Astrocyte of the cerebellum (primary cell): ENCODE measurements around the gene PIP4K2C.

Experiments
- DNase-seq: peaks from one replicate; pipeline ENCODE4 v3.0.0-alpha.2; 2011; ENCODE audit warnings: low read depth
- H3K4me3 ChIP-seq: 2 replicates; pipeline ENCODE4 v1.5.1; 2011; ENCODE audit warnings: mild to moderate bottlenecking, low read depth, low read length, moderate library complexity
- in situ Hi-C: cut with HindIII; loops from 2 replicates; pipeline ENCODE4 v1.10.0; 2017; ENCODE audit warnings: low sequenced_read_pairs
- TF ChIP-seq, protein P1 (sequence below): IDR thresholded peaks from 2 replicates; pipeline ENCODE4 v1.5.1; 2012; ENCODE audit warnings: low read length, low read depth, moderate library complexity, mild to moderate bottlenecking; ENCODE audit errors: missing control alignments

The PIP4K2C gene

DNA sequence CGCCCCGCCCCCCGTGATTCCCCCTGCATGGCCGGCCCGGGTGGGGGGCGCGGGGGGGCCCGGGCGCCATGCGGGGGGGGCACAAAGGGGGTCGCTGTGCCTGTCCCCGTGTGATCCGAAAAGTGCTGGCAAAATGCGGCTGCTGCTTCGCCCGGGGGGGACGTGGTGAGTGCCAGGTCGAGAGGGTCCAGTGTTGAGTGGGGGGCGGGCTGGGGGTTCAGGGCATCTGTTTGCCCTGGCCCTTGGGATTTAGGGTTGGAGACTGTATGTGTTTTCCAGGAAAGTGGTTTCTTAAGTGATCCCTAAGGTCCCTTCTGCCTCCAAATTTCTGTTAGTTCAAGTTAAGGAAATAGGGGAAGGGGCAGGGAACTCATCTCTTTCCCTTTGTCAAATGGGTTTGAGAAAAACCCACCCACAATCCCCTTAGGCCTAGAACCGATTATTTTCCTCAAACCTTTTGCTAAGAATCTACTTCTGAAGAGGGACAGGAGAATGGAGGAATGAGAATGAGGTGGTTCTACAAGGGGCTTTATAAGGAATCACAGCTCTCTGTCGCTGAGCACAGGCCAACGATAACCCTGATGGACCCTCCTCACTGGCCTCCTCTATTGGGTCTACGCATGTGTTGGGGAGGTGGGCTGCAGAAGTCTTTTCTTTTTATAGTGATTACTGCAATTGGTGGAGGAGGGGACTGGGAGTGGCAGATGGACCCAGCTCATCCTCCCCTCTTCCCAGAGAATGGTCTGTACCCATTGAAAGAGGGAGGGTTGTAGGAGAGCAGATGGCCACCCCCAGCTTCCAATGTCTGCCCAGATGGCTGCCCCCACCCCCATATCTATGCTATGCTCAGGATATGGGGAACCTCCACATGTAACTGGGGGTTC, 21.1 kb downstream of the PIP4K2C start:
- no peak for DNase-seq
- H3K4me3 ChIP-seq, result peak overlapping the region; percentile 59
- in situ Hi-C loops, result no loop called here
- TF ChIP-seq, protein P1, sequence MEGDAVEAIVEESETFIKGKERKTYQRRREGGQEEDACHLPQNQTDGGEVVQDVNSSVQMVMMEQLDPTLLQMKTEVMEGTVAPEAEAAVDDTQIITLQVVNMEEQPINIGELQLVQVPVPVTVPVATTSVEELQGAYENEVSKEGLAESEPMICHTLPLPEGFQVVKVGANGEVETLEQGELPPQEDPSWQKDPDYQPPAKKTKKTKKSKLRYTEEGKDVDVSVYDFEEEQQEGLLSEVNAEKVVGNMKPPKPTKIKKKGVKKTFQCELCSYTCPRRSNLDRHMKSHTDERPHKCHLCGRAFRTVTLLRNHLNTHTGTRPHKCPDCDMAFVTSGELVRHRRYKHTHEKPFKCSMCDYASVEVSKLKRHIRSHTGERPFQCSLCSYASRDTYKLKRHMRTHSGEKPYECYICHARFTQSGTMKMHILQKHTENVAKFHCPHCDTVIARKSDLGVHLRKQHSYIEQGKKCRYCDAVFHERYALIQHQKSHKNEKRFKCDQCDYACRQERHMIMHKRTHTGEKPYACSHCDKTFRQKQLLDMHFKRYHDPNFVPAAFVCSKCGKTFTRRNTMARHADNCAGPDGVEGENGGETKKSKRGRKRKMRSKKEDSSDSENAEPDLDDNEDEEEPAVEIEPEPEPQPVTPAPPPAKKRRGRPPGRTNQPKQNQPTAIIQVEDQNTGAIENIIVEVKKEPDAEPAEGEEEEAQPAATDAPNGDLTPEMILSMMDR, result no peak

DNA sequence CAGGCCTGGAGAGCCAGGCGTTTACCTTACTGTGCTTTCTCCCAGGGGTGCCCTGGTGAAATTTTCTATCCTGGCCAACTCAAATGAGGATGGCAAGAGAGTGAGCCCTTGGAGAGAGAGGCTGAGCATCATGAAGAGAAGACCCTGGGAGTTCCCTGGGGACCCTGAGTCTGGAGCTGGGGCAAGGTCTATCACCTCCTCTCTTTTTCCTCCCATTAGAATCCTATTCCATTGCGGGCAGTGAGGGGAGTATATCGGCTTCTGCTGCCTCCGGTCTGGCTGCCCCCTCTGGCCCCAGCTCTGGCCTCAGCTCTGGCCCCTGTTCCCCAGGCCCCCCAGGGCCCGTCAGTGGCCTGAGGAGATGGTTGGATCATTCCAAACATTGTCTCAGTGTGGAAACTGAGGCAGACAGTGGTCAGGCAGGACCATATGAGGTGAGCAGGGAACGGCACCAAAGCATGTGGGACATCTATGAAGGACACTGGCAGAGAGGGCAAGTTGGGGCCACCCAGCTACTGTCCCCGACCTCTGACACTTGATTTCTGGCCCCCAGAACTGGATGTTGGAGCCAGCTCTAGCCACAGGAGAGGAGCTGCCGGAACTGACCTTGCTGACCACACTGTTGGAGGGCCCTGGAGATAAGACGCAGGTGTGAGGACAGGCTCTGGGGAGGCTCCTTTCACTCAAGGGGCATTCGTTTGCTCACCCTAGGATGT, 21.9 kb downstream of the PIP4K2C start:
- in situ Hi-C loops, result no loop called here
- TF ChIP-seq, protein P1, result no peak

GRCh38 chr12:57613427-57614109, 22.6 kb downstream of the PIP4K2C start:
- in situ Hi-C loops, result no loop called here
- no peak for DNase-seq
- no peak overlapping the region for H3K4me3 ChIP-seq
- TF ChIP-seq, protein P1, result no peak

More for the DNA sequence above, 21.9 kb downstream of the PIP4K2C start:
- no peak for DNase-seq
- no peak overlapping the region for H3K4me3 ChIP-seq

GRCh38 chr12:57614178-57614947, 23.4 kb downstream of the PIP4K2C start:
- in situ Hi-C loops, result no loop called here
- TF ChIP-seq, protein P1, result no peak
- no peak overlapping the region for H3K4me3 ChIP-seq

DNA sequence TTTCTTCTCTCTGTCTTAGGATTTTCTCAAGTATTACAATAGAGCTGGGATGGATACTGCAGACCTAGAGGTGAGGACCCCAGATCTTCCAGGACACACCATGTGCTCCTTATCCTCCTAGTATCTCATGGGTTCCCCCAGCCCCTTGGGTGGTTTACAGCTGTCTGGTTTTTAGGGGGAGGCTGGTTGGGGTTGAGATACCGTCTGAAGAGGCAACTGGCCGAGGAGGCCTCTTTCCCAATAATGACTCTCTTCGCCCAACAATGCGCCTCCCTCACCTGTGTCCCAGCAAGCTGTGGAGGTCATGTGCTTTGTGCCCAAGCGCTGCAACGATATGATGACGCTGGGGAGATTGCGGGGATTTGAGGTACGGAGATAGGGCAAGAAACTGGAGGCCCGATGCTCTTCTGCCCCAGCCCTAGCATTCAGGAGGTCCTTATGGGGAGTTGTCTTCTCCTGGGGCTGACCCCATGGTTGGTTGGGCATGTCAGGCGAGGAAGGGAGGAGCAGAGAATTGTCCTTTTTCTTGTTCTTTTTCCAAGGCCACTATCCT, 24.0 kb downstream of the PIP4K2C start:
- TF ChIP-seq, protein P1, result no peak
- DNase-seq, result no peak
- no peak overlapping the region for H3K4me3 ChIP-seq
- in situ Hi-C loops, result no loop called here

More at GRCh38 chr12:57614178-57614947, 23.4 kb downstream of the PIP4K2C start:
- DNase-seq, result no peak
